ELF-1 (cell line): ENCODE measurements around the gene OLFML2B.

ENCODE experiments used
- DNase-seq: peaks from one replicate; pipeline ENCODE4 v3.0.0-alpha.2; 2016; ENCODE audit warnings: low read depth, low spot score

The OLFML2B gene

DNA sequence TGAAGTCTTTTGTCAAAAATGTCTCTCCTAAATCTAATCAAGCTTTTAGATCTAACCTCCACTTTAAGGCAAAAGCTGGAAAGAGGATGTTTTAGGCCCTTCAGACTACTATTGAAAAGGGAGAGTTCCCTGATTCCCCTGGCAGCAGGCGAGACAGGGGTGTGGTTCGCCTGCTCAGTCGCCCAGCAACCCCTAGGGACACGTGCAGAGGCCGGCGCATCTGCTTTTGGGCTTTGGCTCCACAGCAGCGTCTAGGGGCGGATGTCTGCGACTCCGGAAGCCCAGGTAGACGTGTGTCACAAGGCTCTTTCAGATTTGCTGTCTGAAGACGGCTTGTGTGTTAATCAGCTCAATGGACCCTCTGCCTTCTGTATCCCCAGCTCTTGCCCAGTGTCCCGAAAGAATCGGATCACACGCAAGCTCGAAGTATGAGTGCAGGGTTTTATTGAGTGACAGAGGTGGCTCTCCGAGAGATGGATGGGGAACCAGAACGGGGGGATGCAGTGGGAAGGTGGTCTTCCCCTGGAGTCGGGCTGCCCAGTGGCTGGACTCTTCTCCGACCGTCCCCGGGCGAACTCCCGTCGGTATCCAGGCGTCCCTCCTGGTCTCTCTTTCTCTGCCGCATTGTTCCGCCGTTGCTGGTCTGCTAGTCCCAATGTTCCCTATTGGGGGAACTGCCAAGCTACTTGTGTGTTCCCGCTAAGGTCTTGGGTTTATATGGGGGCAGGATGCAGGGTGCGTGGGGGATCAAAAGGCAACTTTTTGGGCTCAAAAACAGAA lies 45.5 kb downstream of the OLFML2B start:
- DNase-seq: no peak

DNA sequence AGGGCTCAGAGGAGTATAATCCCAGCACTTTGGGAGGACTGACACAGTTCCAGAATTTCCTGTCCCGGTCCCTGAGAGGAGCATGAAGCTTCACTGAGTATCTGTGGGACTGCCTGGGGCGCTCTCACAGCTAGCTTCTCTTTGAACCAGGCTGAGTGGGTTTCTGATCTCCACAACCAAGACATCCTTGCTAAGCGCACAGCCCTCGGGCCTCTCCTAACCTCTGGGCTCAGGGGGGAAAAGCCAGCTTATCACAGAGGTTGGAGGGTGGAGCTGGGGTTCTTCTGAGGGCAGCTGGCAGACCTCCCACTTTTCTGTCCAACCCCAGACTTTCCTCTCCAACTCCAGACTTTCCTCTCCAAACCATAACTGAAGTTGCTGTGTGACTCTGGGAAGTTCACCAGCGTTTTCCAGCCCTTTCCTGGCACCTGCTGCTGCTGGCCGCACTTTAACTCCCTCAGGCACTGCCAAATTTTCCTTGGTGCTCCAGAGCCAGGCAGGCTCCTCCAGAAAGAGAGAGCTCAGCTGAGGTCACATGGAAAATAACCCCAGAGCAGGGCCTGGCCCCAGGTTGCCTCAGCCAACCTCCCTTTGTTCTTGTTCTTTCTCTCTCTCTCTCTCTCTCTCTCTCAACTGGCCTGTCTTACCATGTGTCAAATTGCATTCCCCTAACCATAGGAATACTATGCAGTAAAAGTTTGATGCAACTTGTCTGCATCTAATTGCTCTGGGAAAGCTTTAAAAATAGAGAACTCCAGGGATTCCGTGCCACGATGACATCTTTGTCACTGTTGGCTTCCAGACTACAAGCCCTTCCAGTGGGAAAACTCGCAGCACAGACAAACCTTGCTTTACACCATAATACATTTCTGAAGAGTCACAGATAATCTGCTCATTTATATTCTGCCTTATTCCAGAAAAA lies 49.5 kb downstream of the OLFML2B start:
- peak; percentile 46 for DNase-seq

DNA sequence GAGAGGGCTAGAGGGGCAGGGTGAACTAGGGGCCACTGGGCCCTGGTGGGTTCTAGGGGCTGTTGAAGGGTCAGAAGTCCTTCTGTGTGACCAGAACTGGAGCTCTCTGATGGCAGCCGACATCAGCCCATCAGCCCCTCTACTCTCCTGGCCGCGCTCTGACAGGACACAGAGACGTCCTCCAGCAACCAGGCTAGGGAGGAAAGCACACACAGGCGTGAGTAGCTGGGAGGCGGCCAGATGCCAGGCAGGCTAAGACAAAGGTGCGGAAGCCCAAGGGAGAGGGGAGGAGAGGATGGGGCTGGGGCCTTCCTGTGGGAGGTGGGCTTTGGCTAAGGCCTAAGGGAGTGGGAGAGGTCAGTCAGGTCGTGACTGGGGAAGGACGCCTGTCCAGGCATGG lies 50.8 kb downstream of the OLFML2B start:
- no peak for DNase-seq

DNA sequence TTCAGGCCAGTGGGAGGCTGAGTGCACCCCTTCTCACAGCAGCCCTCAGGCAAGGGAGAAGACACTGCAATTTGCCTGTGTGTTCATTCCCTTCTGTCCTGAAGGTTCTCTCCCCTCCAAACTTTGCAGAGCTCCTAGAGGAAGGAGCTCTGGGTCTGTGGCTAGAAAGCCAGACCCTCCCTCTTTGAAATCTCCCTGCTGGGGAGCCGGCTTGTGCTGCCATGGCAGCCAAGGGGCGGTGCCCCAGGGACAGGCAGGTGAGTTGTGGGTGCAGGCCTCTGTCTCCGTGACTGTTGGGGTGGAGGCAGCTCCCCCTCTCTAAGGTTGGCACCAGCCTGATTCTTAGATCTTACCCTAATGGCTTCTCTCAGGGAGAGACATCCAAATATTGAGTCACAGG lies 53.0 kb downstream of the OLFML2B start:
- DNase-seq: no peak

DNA sequence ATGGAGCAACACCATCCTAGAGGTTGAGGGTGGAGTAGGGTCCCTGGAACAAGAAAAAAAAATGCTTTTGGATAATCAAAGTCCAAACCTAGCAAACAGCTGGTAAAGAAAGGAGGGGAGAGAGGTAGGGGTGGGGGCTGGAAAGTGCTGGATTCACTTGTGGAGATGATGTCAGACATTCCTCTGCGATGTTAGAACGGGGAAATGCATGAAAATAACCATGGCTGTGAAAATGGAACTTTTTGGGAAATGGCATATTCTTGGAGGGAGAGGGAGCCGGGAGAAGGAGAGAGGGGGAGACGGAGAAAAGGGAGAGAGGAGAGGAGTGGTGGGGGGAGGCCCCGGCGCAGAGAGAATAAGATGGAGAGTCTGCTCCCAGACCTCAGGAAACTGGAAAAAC lies 53.6 kb downstream of the OLFML2B start:
- no peak for DNase-seq

DNA sequence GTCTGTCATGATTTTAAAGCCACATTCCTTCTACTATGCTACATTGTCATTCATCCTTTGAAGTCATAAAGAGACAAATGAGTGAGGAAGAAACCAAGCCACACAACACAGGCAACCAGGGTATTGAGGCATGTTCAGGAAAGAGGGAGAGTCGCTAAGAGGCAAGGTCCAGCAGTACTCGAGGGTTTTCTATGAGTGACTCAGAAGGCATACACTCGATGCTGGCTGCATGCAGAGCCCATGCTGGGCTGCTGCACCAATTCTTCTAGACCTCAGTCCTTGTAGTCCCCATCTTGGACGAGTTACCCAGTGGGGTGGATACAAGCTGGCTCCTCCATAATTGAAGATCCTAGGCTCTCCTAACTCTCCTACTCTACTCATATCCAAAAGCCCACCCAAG lies 57.6 kb downstream of the OLFML2B start:
- DNase-seq: no peak

DNA sequence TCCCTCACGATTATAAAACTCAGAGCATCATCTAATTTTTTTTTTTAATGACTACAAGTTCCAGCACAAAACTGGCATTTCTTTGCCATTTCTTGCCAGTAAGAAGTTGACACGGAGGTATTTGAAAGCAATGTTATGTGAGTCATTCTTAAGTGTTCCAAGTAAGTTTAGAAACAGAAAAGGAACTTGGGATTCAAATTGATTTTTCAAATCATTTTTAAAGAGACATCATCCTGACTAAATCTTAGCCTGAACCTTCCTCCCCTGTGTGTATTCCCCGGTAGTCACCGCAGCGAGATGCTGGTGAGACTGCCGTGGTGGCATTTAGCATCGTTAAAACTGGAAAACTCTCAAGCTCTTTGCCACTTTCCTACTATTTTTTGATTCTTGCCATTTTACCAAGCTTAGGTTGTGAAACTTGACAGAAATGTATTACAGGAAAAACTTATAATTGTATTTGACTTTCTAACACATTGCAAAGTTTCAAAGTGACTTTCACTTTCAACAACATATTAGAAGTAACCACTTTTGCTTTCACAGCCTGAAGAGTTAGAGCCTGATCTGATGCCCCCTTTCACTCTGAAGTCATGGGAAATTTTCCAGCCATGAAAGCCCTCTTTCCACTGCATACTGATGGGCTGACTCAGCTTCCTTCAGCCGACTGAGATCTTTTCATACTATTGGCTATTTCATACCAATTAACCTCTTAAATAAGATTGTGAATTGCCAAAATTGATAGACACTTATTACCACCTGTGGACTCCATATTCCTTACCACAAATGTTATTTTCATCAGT lies 61.4 kb downstream of the OLFML2B start:
- DNase-seq: no peak

DNA sequence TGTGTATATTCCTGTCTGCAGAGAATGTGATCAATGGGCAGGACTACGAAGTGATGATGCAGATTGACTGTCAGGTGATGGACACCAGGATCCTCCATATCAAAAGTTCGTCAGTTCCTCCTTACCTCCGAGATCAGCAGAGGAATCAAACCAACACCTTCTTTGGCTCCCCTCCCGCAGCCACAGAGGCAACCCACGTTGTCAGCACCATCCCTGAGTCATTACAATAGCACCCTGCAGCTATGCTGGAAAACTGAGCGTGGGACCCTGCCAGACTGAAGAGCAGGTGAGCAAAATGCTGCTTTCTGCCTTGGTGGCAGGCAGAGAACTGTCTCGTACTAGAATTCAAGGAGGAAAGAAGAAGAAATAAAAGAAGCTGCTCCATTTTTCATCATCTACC lies 65.2 kb downstream of the OLFML2B start:
- DNase-seq: no peak

DNA sequence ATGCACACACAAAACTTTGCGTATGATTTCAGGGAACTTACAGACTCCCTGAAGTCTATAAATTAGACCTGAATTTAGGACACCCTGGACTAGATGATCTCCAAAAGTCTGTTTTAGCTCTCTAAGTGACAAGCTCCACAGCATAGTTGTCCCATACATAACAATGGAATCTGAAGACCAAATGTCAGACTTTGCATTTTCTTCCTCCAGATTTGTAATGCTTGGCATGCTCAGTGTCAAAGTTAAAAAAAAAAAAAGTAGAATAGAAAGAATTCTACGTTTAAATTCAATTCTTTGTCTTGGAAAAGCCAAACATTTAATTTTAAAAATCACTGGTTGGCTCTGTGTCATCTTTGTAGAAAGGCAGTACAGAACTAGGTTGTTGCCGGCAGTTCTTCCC lies 66.7 kb downstream of the OLFML2B start:
- DNase-seq: no peak

DNA sequence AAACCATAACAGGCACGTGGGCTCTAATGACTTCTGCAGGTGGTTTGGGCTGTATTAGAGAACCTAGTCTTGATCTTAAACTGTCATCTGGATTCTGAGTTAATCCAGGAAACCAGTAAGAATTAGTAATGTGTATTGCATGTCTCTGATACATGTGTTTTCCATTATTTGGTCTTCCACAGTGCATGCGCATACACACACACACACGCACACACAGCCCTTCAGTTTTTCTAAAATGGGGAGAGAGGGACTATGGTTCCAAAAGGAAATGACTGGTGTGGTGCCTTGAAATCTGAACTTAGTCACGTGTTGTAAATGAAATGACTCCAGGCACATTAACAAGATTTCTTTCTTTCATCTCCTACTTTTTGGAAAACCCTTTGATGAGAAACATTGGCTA lies 67.6 kb downstream of the OLFML2B start:
- no peak for DNase-seq

DNA sequence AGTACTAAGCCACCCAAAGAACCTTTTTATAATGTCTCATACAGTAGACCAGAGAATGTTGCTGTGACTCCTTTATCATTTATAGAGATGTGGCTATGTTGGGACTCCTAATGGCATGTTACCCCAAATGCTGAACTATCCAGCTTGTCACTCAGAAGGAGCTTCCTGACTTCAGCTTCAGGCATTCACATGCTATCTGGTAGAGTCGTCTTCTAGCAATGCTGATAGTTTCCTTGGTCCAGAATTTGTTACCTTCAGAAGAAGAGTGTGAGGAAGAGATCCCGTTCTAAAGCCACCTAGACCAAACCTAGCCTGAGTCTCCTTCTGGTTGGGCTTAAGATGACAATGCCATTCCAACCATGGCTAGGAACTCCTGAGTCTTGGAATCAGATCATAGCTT lies 68.1 kb downstream of the OLFML2B start:
- no peak for DNase-seq

DNA sequence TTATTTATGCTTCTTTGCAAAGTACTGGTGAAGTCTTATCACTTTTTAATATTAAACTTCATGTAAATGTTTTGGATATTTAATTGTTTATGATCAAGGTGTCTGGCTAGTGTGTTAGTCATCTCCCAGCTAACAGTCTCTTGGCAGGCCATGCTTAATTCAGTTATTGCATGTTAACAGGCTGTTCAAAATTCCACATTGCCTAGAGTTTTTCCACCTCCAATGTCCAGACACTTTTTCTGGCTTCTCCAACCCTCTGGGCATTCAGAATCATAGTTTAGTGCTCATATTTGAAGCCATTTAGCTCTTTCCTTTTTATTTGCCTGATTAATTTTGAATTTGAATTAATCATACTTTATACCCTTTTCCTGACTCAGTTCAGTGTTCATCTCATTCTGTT lies 69.2 kb downstream of the OLFML2B start:
- DNase-seq: no peak

DNA sequence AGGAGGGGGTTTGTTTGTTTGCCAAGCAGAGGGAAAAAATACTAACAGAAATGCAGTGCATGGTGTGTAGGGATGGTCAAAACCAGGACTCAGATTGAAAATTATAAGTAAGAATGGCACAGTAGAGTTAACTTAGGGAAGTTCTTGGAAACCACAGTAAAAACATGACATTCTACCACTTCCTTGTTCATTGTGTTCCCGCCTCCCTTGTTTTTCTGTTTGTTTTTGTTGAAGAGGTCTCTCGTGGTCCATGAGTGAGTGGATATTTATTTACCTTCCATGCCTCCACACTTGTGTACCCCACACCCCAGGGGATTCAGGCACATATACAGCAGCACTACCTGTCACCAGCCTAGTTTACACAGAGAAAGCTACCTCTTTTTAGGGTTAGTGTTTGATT lies 69.6 kb downstream of the OLFML2B start:
- no peak for DNase-seq

DNA sequence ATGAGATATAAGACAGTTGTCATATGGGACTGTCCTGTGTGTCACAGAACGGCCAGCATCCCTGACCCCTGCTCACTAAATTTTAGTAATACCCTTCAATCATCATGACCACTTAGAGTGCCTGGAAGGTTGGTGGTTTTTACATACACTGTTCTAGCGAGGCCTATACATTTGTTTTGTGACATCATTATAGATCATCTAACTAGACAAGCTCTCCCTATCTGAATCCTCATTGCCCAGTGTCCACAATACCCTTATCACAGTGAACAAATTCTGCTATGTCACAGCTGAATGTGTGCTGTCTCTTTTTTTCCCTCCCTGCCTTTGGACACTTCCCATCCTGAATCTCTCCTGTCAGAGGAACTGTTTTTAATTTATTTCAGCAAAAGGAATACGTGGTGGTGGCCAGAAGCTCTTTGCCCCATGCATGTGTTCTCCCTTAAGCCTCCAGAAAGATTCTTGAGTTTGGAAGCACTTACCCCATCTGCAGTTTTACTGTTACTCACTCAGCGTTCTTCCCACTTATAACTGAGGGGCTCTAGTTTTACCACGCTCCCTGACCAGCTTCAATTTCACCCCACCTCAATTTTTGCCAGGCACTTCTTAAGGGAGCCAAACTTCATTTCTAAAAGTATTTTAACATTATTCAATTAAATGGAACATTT lies 70.3 kb downstream of the OLFML2B start:
- DNase-seq: no peak

DNA sequence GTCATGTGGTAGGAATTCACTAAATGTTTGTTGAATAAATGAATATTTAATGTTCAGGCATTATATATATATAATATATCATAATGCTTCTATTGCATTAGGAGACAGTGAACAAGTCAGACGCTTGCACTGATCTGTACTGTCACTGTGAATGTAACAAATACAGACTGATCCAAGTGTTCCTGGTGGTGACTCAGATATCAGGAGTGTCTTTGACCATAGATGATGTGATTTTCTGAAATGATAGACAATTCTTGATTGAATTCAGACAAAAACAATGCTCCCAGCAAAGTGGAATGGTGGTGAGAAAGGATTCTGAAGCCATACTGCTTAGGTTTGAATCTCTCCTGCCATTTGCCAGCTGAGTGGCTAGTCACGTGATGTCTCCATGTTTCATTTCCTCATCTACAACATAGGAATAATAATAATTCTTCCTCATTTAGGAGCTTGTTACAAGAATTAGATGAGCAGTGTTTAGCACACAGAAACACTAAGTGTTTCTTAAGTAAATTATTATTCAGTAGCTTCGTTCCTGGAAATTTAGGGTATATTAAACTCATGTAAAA lies 71.0 kb downstream of the OLFML2B start:
- no peak for DNase-seq

DNA sequence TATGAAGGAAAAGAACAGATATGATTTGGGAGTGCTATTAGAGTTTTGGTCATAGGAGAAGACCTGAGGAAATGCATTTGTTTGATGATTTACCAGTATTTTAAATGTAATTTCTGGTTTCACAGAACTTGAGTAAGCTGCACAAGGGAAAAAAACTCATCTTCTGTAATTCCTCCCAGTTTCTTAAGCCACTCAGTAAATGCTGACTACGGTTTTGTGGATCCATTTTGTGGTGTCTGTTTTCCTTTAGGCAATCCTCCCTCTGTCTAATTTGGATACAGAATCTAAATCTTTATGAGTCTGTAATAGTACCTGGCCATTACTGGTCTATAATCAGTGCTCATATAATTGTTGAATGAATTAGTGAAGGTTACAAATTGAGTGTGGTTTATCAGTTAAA lies 72.0 kb downstream of the OLFML2B start:
- no peak for DNase-seq

DNA sequence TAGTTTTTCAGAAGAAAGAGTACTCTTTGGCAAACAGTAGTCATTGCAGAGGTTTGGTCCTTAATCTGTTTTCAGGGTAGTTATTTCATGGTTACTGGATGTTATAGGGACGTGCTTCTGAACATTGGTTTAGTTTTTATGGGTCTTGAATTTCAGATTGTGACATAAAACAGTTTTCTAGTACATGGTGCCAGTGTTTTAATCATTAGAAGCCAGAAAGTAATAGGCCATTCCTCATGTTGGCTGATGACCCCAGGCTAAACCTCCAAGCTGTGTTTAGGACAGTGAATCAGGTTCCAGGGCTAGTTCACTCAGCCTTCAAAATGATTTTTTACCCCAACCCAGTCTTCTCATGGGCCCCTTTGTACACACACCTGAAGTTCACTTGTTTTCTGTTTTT lies 73.3 kb downstream of the OLFML2B start:
- no peak for DNase-seq

DNA sequence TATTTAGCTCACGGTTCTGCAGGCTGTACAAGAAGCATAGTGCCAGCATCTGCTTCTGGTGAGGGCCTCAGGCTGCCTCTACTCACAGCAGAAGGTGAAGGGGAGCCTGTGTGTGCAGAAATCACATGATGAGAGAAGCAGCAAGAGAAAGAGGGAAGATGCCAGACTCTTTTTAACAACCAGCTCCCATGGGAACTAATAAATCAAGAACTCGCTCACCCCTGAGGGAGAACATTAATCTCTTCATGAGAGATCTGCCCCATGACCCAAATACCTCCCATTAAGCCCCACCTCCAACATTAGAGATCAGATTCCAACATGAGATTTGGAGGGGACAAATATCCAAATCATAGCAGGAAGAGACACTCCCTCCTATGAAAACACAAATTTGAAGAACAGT lies 74.1 kb downstream of the OLFML2B start:
- no peak for DNase-seq

DNA sequence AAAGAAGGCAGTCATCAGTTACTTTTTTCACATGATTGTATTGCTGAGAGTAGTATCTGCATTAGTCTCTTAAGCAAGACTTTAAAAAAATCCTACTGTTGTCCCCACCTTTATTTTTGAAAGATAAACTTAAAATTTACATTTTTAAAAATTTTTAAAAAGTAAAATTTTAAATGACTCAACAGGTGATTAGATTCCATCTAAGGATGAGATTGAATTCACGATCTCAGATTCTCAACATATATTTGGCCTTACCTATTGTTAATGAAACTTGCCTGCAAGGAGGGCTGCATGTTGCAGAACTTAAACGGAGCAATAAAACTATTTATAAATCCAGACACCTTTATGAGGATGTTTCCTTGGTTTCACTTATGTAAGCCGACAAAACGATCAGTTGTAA lies 75.2 kb downstream of the OLFML2B start:
- DNase-seq: no peak

DNA sequence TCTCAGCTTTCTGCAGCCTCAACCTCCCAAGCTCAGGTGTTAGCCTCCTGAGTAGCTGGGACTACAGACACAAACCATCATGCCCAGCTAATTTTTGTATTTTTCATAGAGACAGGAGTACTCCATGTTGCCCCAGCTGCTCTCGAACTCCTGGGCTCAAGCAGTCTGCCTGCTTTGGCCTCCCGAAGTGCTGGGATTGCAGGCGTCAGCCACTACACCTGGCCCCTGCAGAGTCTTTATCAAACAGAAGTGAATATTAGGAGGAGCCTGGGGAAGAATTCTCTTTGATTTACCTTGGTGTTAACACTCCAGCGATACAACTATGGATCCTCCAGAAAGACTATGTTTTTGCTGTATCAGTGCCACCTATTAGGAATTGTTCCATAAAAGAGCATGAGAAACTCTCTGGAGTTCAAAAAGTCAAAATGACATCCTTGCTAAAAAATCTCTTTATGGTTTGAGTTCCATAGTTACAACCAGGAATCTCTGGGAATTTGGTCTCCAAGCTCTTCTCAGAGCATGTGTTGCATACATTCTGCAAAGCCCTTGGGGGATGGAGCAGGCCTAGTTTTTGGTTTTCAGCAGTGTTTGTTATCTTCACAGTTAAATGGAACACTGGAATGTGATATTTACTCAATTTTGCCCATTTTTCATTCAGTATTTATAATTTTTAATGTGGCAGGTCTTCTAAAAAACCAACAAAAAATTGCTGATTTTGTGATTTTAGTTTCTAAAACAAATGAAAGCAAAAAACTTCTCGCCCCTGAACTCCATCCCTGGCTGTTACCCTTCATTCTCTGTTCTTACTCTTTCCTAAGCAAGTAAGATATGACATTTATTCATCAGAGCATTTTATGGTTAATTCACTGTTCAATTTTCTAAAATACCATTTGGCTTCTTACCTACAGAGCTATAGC lies 77.3 kb downstream of the OLFML2B start:
- DNase-seq: no peak
